Measurements from ENCODE around the gene PODXL.

GRCh38 chr7:131602994-131603372 is 46.6 kb upstream of the PODXL start:
- TF ChIP-seq, protein P1, sequence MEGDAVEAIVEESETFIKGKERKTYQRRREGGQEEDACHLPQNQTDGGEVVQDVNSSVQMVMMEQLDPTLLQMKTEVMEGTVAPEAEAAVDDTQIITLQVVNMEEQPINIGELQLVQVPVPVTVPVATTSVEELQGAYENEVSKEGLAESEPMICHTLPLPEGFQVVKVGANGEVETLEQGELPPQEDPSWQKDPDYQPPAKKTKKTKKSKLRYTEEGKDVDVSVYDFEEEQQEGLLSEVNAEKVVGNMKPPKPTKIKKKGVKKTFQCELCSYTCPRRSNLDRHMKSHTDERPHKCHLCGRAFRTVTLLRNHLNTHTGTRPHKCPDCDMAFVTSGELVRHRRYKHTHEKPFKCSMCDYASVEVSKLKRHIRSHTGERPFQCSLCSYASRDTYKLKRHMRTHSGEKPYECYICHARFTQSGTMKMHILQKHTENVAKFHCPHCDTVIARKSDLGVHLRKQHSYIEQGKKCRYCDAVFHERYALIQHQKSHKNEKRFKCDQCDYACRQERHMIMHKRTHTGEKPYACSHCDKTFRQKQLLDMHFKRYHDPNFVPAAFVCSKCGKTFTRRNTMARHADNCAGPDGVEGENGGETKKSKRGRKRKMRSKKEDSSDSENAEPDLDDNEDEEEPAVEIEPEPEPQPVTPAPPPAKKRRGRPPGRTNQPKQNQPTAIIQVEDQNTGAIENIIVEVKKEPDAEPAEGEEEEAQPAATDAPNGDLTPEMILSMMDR (IDR thresholded peaks at IDR 0.05): no peak
- TF ChIP-seq POLR2A (IDR thresholded peaks at IDR 0.05): no peak

Data from heart left ventricle (tissue), 13 donors.